SK-N-DZ (cell line): ENCODE measurements around the gene CIZ1.

Experiments used
- DNase-seq: peaks from one replicate; pipeline ENCODE4 v3.0.0-alpha.2; 2015; ENCODE audit warnings: low spot score

CIZ1 gene

DNA sequence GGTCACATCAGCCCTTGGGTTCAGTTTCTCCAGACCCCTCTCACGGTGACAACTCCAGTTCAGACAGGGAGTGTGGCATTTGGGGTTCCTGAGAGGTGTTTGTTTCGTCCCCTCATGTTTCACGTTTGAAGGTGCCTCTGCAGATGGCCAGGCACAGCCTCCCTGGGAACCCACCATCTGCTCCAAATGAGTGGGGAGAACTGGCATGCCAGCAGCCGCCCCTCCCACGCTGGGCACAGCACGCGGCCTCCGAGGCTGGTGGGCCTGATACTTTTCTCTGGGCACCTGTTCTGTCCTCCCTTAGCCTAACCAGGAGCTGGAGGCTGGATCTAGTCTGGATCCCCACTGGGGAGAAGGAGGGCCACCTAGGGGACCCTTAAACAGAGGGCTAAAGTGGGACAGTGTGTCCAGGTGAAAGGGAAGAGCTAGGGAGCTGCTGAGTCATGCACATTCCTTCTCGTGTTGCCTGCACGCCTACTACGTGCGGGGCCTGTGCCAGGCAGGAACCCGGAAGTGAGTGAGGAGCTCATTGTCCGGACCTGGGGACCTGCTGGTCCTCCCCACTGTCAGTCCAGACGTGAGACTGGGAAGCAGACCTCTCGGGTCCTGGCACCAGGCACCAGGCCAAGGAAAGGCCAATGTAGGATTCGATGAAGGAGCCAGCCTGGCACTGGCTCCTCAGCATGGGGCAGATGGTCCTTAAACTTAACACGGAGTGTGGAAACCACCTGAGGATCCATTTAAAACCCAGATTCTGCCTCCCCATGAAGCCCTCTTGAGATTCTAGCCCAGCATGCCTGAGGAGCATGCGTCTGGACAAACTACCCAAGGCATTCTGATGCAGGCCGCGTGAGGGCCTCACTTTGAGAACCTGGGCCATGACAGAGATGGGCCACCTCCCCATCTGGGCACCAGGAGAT lies 23.5 kb upstream of the CIZ1 start:
- DNase-seq: no peak

GRCh38 chr9:128213746-128214497 lies 22.6 kb upstream of the CIZ1 start:
- no peak for DNase-seq

DNA sequence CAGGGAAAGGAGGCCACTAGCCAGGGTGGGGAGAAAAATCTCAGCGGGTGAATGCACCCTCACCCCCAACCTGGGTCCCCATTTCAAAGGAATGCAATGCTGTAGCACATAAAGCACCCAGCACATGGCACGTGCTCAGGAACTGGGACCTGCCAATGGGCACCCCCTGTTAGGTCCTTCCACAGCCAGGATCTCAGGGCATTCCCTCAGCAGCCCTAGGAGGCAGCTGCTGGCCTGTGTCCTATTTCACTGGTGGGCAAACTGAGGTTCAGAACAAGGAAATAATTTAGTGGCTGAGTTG lies 20.6 kb upstream of the CIZ1 start:
- no peak for DNase-seq

DNA sequence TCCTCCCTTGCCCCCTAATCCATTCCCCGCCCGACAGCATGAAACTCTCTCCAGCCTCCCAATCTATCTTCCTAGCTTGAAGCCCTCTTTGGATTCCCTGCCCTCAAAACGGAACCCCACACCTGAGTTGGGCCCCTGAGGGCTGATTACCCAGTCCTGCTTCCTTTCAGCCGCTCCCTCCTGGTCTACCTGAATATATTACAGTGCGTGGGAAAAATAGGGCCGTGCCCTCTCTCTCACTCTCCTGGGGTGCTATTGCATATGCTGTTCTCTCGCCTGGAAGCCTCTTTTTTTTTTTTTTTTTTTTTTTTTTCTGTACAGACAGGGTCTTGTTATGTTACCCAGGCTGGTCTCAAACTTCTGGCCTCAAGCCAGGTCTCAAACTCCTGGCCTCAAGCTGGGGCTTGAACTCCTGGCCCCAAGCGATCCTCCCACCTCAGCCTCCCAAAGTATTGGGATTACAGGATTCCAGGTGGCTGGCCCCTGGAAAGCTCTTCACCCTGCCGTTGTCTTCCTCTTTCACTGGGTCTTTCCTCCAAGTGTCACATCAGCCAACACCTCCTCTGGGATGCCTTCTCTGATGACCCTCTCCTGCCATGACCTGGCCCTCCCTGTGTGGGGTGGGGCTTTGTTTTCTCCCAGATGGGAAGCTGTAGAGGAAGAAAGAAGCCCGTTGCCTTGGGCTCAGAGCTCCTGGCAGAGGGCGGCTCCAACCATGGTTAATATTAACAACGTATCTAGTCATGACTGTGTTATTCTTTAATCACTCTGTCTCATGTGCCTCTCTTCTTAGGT lies 20.0 kb upstream of the CIZ1 start:
- no peak for DNase-seq

- no peak for DNase-seq
Measured at GRCh38 chr9:128208946-128209669, 17.7 kb upstream of the CIZ1 start.

GRCh38 chr9:128208386-128208785 lies 17.0 kb upstream of the CIZ1 start:
- DNase-seq: no peak

DNA sequence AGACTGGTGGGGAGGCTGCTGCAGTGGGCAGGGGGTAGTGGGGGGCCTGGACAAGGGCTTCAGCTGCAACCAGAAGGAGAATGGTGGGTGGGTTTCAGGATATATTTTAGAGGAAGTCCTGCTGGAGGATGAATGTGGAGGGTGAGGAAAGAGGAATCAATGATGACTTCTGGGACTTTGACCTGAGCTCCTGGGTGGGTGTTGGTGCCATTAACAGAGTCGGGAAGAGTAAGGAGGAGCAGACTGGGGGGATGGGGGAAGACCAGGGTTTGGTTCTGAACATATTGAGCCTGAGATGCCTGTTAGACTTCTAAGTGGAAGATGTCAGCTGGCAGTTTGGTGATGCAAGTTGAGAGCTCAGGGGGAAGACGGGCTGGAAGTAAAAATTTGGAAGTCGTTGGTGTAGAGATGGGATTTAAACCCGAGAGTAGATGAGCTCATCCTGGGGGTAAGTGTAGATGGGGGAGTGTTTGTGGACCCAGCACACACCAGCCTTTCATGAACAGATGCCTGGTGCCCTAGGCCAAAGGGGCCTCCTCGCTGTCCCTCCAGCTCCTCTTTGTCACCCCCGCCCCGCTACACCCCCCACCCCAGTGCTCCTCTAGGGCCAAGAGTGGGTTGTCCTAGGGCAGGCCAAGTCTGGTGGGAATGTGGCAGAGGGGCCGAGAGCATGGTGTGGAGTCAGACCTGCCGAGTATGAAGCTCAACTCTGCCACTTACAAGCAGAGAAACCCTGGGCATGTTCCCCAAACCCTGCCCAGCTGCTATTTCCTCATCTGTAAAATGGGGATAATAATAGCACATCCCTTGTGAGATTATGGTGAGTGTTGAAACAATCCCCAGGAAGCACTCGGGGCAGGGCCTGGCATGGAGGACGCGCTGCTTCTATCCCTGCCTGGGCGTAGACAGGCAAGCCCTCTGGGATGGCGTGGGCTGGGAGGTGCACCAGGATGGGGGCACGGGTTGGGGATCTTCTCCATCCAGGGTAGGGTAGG lies 15.8 kb upstream of the CIZ1 start:
- no peak for DNase-seq

GRCh38 chr9:128206484-128206883 lies 15.1 kb upstream of the CIZ1 start:
- no peak for DNase-seq

- DNase-seq: no peak
Measured at GRCh38 chr9:128205296-128205944, 14.0 kb upstream of the CIZ1 start.

- no peak for DNase-seq
Measured at GRCh38 chr9:128204858-128205257, 13.5 kb upstream of the CIZ1 start.

DNA sequence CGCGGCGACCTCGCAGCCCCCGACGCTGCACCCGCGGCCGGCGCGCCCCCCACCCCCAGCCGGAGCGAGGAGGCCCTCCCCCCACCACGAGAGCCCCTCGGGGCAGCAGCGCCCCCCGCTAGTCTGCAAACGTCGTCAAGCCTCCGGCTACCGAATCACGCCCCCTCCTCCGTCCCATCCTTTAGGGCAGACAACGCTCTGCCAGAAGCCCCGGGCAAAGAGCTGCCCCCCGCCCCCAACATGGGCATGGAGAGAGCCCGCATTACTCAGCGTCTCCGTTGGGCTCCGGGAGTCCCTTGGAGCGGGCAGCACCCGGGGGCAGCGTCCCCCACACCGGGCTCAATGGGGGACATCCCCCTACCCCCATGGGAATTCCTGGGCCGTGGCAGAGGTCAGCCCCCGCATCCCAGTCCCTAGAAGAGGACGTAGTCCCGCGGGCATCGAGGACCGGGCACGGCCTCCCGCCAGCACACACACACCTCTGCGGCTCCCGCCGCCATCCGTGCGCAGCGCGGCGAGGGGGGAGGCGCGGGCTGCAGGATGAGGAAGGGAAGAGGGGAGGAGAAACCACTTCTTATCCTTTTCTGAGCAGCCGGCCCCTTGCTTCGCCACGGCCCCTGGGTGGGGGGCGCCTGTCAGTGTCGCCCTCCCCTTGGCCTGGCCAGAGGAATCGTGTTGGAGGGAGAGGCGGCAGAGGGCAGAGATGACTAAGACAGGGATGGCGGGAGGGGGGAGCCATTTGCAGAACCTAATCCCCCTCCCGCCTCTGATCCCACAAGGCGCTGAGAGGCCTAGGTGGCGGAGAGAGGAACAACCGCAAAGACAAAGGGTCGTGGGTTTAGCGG lies 12.6 kb upstream of the CIZ1 start:
- peak; percentile 71 for DNase-seq

DNA sequence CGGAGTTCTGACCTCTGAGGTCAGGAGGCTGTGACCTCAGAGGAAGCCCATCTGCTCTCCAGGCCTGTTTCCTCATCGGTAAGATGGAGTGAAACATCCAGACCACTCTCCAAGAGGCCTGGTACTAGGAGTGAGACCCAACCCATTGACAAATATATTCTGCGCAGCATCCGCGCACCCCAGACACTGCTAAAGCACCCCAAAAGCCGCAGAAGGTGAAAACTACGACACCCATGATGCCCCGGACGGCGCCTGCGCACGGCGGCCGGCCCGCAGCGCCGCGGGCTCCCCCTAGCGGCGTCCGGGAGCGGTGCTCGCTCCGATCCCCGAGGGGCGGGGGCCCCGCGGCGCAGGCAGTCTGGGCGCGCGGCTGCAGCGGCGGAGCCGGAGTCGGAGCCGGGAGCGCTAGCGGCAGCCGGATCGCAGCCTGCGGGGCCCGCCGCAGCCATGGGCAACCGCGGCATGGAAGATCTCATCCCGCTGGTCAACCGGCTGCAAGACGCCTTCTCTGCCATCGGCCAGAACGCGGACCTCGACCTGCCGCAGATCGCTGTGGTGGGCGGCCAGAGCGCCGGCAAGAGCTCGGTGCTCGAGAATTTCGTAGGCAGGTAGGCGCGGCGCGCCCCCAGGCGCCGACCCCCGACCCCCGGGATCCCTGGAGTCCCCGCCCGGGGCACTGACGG lies 11.8 kb upstream of the CIZ1 start, which contains the start of gene DNM1:
Gene DNM1, plus strand, starts transcription at position 356 of the 683 bp plus-strand sequence. Its CDS starts 92 bp downstream, at position 448.
- DNase-seq: peak; percentile 62

DNA sequence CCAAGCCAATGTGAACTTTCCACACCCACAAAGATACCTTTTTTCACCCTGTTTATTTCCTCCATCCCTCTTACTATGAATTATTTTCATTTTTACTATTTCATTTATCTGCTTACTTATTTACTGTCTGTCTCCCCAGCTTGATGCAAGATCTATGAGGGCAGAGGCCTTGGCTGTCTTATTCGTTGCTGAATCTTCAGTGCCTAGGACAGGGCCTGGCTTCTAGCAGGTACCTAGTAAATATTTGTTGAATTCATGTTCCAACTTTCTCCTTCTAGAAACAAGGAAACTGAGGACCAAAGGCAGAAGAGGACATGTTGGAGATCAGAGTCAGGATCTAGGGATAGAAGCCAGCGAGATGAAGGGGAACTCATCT lies 11.3 kb upstream of the CIZ1 start:
- DNase-seq: no peak

DNA sequence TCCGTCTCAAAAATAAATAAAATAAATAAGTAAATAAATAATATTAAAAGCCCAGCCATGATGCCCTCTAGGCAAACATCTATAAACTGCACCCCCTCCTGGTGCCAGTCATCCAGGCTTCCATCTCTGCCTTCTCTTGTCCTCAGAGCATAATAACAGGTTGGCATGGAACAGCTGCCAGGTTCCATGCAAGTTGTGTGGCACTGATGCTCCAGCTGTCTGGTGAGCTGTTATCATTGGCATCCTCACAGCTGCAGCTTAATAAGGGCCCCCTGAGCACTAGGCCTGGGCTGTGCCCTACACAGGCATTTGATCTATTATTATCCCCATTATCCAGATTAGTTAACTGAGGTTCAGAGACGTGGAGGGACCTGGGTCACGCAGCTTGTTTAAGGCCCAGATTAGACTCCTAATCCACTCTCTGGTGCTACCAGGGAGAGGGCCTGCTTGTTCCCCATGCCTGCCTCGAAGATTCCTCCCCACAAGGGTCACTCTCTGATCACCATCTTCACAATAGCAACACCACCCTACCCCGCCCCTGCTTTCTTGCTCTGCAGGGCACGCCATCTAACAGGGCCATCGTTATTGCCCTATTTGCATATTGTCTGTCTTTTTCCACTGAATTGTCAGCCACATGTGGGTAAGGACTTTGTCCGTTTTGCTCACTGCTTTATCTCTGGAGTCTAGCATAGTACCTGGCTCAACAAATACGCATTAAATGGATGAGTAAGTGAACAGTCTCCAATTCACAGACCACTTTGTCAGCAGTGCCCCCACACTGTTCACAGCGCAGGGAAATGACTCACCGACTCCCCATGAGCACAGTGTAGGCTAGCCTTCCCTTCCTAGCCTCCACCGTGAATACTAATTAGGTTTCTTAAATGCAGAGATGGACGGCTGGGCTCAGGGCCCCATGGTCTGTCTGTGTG lies 10.3 kb upstream of the CIZ1 start:
- DNase-seq: no peak

DNA sequence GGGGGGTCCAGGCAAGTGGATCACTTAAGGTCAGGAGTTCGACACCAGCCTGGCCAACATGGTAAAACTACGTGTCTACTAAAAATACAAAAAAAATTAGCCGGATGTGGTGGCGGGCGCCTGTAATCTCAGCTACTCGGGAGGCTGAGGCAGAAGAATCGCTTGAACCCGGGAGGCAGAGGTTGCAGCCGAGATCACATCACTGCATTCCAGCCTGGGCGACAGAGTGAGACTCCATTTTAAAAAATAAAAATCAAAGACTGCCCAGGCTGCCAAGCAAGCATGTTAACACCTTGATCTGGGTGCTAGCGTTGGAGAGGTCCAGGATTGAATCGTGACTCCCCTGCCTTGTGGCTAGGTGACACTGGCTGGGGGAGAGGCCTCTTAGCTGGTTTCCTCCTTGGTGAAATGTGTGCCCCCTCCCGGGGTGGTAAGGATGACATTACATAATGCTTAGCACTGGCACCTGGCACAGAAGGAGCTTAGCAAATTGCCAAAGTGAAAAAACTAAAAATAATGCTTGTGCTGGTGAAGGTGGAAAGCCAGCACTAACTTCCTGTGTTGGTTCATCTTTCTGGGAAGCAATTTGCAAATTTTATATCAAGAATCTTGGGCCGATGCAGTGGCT lies 2.2 kb upstream of the CIZ1 start:
- DNase-seq: no peak

- DNase-seq: peak; percentile 88
Measured at GRCh38 chr9:128192601-128193371, 1.4 kb upstream of the CIZ1 start.
